Activated CD8-positive, alpha-beta T cell treated with anti-CD3 and anti-CD28 coated beads for 36 hours (primary cell): ENCODE measurements around the gene KPTN. TPM values are rescaled to one million over a fixed set of nuclear protein-coding genes. Genes with fewer than 3 reads are reported as not detected.

Source experiments
- ATAC-seq: fragments of 200-7000 bp; cut with Tn5 transposase; one replicate; pipeline ENCODE4 v1.10.0; 2021; ENCODE audit warnings: mild to moderate bottlenecking, moderate library complexity
- CTCF ChIA-PET: fragments of 350-600 bp; sonication (Branson Sonifier 250); formaldehyde crosslinking; loops from one replicate; lab custom pipeline; 2021; ENCODE audit warnings: antibody characterized with exemption; lab: Charles Lee
- POLR2A ChIA-PET: fragments of 350-600 bp; sonication (Branson Sonifier 250); formaldehyde crosslinking; loops from one replicate; lab custom pipeline; 2021; ENCODE audit warnings: antibody characterized with exemption; lab: Charles Lee
- DNase-seq: peaks from one replicate; pipeline ENCODE4 v3.0.0-alpha.2; 2020
- H3K27ac Mint-ChIP-seq: one replicate; pipeline ENCODE4 v1.8.0; 2021; ENCODE audit warnings: mild to moderate bottlenecking, mixed read lengths
- H3K27me3 Mint-ChIP-seq: one replicate; pipeline ENCODE4 v1.8.0; 2021; ENCODE audit warnings: mixed read lengths
- H3K36me3 Mint-ChIP-seq: one replicate; pipeline ENCODE4 v1.8.0; 2021; ENCODE audit warnings: low read depth, mixed read lengths
- H3K4me1 Mint-ChIP-seq: one replicate; pipeline ENCODE4 v1.8.0; 2021; ENCODE audit warnings: low read depth, mixed read lengths
- H3K4me3 Mint-ChIP-seq: one replicate; pipeline ENCODE4 v1.8.0; 2021; ENCODE audit warnings: mild to moderate bottlenecking, moderate library complexity, mixed read lengths
- H3K9me3 Mint-ChIP-seq: one replicate; pipeline ENCODE4 v1.8.0; 2021; ENCODE audit warnings: mixed read lengths
- intact Hi-C: fragments of 100-400 bp; cut with micrococcal nuclease; formaldehyde crosslinking; loops from one replicate; pipeline ENCODE4 v1.10.0; 2022
- total RNA-seq, 2 experiments: library from RNA; stranded (reverse); gene quantifications; one replicate each; pipeline ENCODE4 v1.2.3, GENCODE V29; 2021
- TF ChIP-seq, protein P1 (sequence below): fragments of 200-600 bp; IDR thresholded peaks from one replicate; pipeline ENCODE4 v1.8.0; 2022; ENCODE audit warnings: antibody characterized with exemption, mild to moderate bottlenecking

KPTN gene
- total RNA-seq, 2 experiments from 2014 or later = 10.4 to 11.0 TPM

DNA sequence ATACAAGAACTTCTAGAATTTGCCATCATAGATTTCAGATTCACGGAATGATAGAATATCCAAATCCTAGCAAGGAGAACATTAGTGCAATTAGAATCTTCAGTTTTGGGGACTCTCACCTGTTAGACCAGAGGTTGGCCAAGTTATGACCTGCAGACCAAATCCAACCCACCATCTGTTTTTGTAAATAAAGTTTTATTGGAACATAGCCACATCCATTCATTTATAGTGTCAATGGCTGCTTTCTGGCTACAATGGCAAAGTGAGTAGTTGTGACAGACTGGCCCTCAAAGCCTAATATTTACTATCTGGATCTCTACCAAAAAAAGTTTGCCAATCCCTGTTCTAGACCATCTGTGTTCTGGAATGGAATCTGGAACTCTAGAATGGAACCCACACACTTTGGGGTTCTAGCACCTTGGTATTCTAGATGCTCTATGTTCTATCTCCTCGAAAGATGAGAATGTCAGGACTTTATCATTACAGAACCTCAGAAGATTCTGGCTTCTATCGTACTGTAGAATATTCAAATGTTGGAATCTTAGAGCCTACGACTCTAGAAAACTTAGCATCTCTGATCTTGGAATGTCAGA, 2.5 kb downstream of the KPTN start:
- peaks cover 12% of the 10 kb centered on the region for H3K36me3 Mint-ChIP-seq
- H3K4me3 Mint-ChIP-seq = no peak overlapping the region
- ATAC-seq = no peak
- no peak for DNase-seq
- POLR2A ChIA-PET = no interaction called here
- no peak overlapping the region for H3K27ac Mint-ChIP-seq
- no peaks in the 10 kb centered on the region for H3K9me3 Mint-ChIP-seq
- CTCF ChIA-PET = interaction anchor here (3.2 kb wide), 1 partner anchor 45 kb away, joined by 13 read pairs; no protein-coding TSS in a partner anchor
- peaks cover 19% of the 10 kb centered on the region for H3K4me1 Mint-ChIP-seq
- no peaks in the 10 kb centered on the region for H3K27me3 Mint-ChIP-seq
- TF ChIP-seq, protein P1, sequence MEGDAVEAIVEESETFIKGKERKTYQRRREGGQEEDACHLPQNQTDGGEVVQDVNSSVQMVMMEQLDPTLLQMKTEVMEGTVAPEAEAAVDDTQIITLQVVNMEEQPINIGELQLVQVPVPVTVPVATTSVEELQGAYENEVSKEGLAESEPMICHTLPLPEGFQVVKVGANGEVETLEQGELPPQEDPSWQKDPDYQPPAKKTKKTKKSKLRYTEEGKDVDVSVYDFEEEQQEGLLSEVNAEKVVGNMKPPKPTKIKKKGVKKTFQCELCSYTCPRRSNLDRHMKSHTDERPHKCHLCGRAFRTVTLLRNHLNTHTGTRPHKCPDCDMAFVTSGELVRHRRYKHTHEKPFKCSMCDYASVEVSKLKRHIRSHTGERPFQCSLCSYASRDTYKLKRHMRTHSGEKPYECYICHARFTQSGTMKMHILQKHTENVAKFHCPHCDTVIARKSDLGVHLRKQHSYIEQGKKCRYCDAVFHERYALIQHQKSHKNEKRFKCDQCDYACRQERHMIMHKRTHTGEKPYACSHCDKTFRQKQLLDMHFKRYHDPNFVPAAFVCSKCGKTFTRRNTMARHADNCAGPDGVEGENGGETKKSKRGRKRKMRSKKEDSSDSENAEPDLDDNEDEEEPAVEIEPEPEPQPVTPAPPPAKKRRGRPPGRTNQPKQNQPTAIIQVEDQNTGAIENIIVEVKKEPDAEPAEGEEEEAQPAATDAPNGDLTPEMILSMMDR = no peak
- intact Hi-C loops = no loop called here

DNA sequence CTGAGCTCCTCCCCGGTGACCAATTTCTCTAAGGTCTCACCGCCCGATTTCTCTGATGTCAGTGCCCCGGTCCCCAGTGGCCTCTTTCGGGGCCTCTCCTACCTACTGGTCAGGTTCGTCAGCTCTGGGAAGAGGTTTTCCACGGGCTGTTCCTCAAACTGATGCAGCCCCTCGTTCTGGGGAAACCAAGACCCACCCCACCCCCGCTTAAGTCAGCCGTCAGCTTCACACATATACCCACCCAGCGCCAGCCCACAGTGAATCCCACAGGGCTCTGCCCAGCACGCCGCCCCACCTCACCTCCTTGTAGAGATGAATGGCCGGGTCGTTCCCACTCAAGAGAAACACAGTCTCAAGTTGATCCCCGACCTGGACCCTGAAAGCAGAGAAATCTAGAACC, 3.4 kb downstream of the KPTN start:
- Mint-ChIP-seq H3K4me3 (no peak overlapping the region), H3K27ac (no peak overlapping the region), H3K9me3 (no peaks in the 10 kb centered on the region), H3K4me1 (peaks cover 11% of the 10 kb centered on the region), H3K27me3 (no peaks in the 10 kb centered on the region), H3K36me3 (peaks cover 12% of the 10 kb centered on the region)
- ATAC-seq (no peak), DNase-seq (no peak)
- POLR2A ChIA-PET = no interaction called here
- TF ChIP-seq, protein P1 = no peak
- intact Hi-C loops = no loop called here
- CTCF ChIA-PET = interaction anchor here (3.2 kb wide), 1 partner anchor 44 kb away, joined by 13 read pairs; no protein-coding TSS in a partner anchor

DNA sequence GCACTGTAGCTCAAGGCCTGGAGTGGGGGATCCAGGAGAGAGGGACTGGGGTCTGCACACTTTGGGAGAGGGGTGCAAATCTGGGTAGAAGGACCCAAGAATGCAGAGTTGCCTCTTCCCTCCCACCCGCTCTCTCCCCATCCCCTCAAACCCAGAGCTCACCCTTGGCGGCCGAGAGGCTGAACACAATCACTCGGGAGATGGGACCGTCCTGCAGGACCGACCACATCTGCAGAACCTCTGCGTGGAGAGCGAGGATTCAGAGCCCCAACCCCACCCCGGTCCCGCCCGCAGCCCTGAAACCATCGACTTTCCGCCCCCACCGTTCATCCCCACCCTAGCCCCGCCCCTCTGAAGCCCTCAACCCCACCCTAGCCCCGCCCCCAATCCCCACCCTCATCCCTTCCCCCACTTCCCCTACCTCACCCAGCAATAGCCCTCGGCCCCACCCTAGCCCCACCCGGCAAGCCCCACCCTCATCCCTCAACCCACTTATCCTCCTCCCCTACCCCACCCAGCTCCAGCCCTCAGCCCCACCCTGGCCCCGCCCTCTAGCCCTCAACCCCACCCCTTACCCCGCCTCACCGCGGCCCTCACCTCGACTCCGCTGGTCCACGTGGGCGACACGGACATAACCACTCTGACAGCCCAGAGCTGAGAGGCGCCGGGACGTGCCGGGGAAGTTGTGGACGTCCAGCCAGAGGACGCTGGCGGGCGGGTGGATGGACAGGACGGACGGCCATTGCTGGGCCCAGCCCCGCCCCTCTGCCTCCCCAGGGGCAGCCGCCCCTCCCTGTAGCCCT, 4.1 kb downstream of the KPTN start:
- CTCF ChIA-PET = interaction anchor here (1.1 to 3.2 kb wide), 3 partner anchors 33 to 44 kb away, joined by 3 to 13 read pairs (median 4); no protein-coding TSS in a partner anchor
- DNase-seq = no peak
- no peak for ATAC-seq

DNA sequence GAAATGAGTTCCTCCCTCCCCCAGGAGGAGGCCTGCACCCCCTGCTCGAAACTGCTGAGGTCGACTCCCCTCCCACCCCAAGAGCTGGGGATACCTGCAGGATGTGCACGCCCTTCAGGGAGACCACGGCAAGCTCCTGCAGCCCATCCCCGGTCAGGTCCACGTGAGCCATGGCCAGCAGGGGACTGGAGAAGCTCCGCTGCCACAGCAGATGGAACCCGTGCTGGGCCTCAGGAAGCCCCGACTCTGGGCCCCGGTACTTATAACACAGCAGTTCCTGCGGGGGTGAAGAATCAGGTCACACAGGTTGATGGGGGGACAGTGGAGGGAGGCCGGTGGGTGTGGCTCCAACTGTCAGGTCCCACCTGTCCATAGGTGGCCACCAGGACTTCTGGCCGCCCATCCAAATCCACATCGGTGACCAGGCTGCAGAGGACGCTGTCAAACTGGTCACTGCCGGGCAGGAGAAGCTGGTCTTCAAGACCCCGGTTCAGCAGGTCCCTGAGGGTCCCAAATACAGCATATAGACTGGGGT, 7.5 kb downstream of the KPTN start:
- Mint-ChIP-seq H3K27me3 (peaks cover 4% of the 10 kb centered on the region), H3K4me1 (peaks cover 3% of the 10 kb centered on the region), H3K36me3 (peaks cover 1% of the 10 kb centered on the region), H3K27ac (no peak overlapping the region), H3K4me3 (no peak overlapping the region), H3K9me3 (no peaks in the 10 kb centered on the region)
- ChIA-PET CTCF (no interaction called here), POLR2A (interaction anchor here (1.4 kb wide), 1 partner anchor 10 kb away, joined by 5 read pairs; no protein-coding TSS in a partner anchor)
- no peak for ATAC-seq
- intact Hi-C loops = no loop called here
- TF ChIP-seq, protein P1 = no peak
- DNase-seq = no peak

More for the DNA sequence above, 4.1 kb downstream of the KPTN start:
- Mint-ChIP-seq H3K36me3 (peaks cover 6% of the 10 kb centered on the region), H3K27ac (no peak overlapping the region), H3K4me3 (no peak overlapping the region), H3K27me3 (no peaks in the 10 kb centered on the region), H3K4me1 (peaks cover 4% of the 10 kb centered on the region), H3K9me3 (no peaks in the 10 kb centered on the region)
- intact Hi-C loops = no loop called here
- POLR2A ChIA-PET = no interaction called here
- TF ChIP-seq, protein P1 = no peak
